H9 (cell line): ENCODE data around the gene LRRC8B. TPM values are rescaled to one million over a fixed set of nuclear protein-coding genes. Genes with fewer than 3 reads are reported as not detected.

Experiments used
- DNase-seq: peaks from one replicate; pipeline ENCODE4 v3.0.0-alpha.2; 2017
- H2AFZ ChIP-seq: one replicate; pipeline ENCODE4 v1.6.1; 2013; ENCODE audit warnings: mild to moderate bottlenecking, low read length, control low read depth, moderate library complexity
- H2AK5ac ChIP-seq: 2 replicates; pipeline ENCODE4 v1.6.1; 2013; ENCODE audit warnings: low read length, control low read depth, mixed read lengths; ENCODE audit not compliant: insufficient read length
- H2BK120ac ChIP-seq: one replicate; pipeline ENCODE4 v1.6.1; 2013; ENCODE audit warnings: low read depth, mild to moderate bottlenecking, low read length, control low read depth, inconsistent platforms; ENCODE audit not compliant: poor library complexity, severe bottlenecking
- H2BK12ac ChIP-seq: 2 replicates; pipeline ENCODE4 v1.6.1; 2013; ENCODE audit warnings: low read length, control low read depth, mixed read lengths, low read depth; ENCODE audit not compliant: insufficient read length
- H2BK15ac ChIP-seq: 2 replicates; pipeline ENCODE4 v1.6.1; 2013; ENCODE audit warnings: low read depth, low read length, control low read depth
- H2BK20ac ChIP-seq: one replicate; pipeline ENCODE4 v1.6.1; 2013; ENCODE audit warnings: low read depth, mild to moderate bottlenecking, low read length, control low read depth, inconsistent platforms; ENCODE audit not compliant: poor library complexity, severe bottlenecking
- H2BK5ac ChIP-seq: 2 replicates; pipeline ENCODE4 v1.6.1; 2013; ENCODE audit warnings: low read length, control low read depth, mixed read lengths; ENCODE audit not compliant: insufficient read length
- H3K14ac ChIP-seq: 2 replicates; pipeline ENCODE4 v1.6.1; 2013; ENCODE audit warnings: low read length, control low read depth; ENCODE audit not compliant: insufficient read depth
- H3K18ac ChIP-seq: 2 replicates; pipeline ENCODE4 v1.6.1; 2013; ENCODE audit warnings: low read depth, mild to moderate bottlenecking, mixed read lengths, low read length, control low read depth; ENCODE audit not compliant: insufficient read length
- H3K23ac ChIP-seq: 2 replicates; pipeline ENCODE4 v1.6.1; 2013; ENCODE audit warnings: low read length, control low read depth, mixed read lengths, low read depth; ENCODE audit not compliant: insufficient read length
- H3K23me2 ChIP-seq: 2 replicates; pipeline ENCODE4 v1.6.1; 2013; ENCODE audit warnings: low read depth, mild to moderate bottlenecking, mixed read lengths, low read length, control low read depth; ENCODE audit not compliant: insufficient read length, poor library complexity, severe bottlenecking
- H3K27ac ChIP-seq: 2 replicates; pipeline ENCODE4 v1.5.1; 2013; ENCODE audit warnings: low read length, control low read depth, mixed read lengths, low read depth; ENCODE audit not compliant: insufficient read length
- H3K27me3 ChIP-seq: 2 replicates; pipeline ENCODE4 v1.6.1; 2013; ENCODE audit warnings: low read length, control low read depth, inconsistent platforms; ENCODE audit not compliant: insufficient read depth
- H3K4ac ChIP-seq: 2 replicates; pipeline ENCODE4 v1.6.1; 2013; ENCODE audit warnings: low read depth, mild to moderate bottlenecking, control low read depth, inconsistent platforms, low read length, moderate library complexity
- H3K4me1 ChIP-seq: 2 replicates; pipeline ENCODE4 v1.6.1; 2013; ENCODE audit warnings: low read length, control low read depth, inconsistent platforms; ENCODE audit not compliant: insufficient read depth
- H3K4me2 ChIP-seq: 2 replicates; pipeline ENCODE4 v1.6.1; 2013; ENCODE audit warnings: low read length, control low read depth, mixed read lengths; ENCODE audit not compliant: insufficient read length, insufficient read depth
- H3K56ac ChIP-seq: 2 replicates; pipeline ENCODE4 v1.6.1; 2013; ENCODE audit warnings: low read depth, mild to moderate bottlenecking, mixed read lengths, low read length, control low read depth; ENCODE audit not compliant: insufficient read length
- H3K79me1 ChIP-seq: 2 replicates; pipeline ENCODE4 v1.6.1; 2013; ENCODE audit warnings: low read depth, mild to moderate bottlenecking, moderate library complexity, low read length, control low read depth, inconsistent platforms; ENCODE audit not compliant: insufficient read depth, poor library complexity, severe bottlenecking
- H3K79me2 ChIP-seq: 2 replicates; pipeline ENCODE4 v1.6.1; 2013; ENCODE audit warnings: low read length, control low read depth, inconsistent platforms; ENCODE audit not compliant: insufficient read depth
- H3K9ac ChIP-seq: 2 replicates; pipeline ENCODE4 v1.6.1; 2013; ENCODE audit warnings: low read length, control low read depth, mixed read lengths; ENCODE audit not compliant: insufficient read length; ENCODE audit errors: extremely low read depth
- H3K9me3 ChIP-seq: one replicate; pipeline ENCODE4 v1.6.1; 2013; ENCODE audit warnings: low read depth, low read length, inconsistent platforms; ENCODE audit not compliant: control insufficient read depth
- H3T11ph ChIP-seq: one replicate; pipeline ENCODE4 v1.6.1; 2013; ENCODE audit warnings: mild to moderate bottlenecking, low read length, control low read depth, inconsistent platforms
- H4K20me1 ChIP-seq: one replicate; pipeline ENCODE4 v1.6.1; 2013; ENCODE audit not compliant: control insufficient read depth, insufficient read length, insufficient read depth
- H4K5ac ChIP-seq: 2 replicates; pipeline ENCODE4 v1.6.1; 2013; ENCODE audit warnings: low read depth, mild to moderate bottlenecking, mixed read lengths, low read length, control low read depth; ENCODE audit not compliant: insufficient read length
- H4K8ac ChIP-seq: replicated peaks from 2 replicates; pipeline ENCODE4 v1.6.1; 2013; ENCODE audit warnings: low read length, control low read depth, mixed read lengths, low read depth; ENCODE audit not compliant: insufficient read length
- H4K91ac ChIP-seq: 2 replicates; pipeline ENCODE4 v1.6.1; 2013; ENCODE audit warnings: low read depth, mild to moderate bottlenecking, moderate library complexity, mixed read lengths, low read length, control low read depth; ENCODE audit not compliant: insufficient read length
- H3K27ac Mint-ChIP-seq, 3 experiments: 2 replicates in 2 of 3; 3 replicates in 1 of 3; pipeline ENCODE4 v1.8.0; 2020 to 2021; ENCODE audit warnings: mixed read lengths in 3 of 3, mild to moderate bottlenecking in 1 of 3, moderate library complexity in 1 of 3
- H3K27me3 Mint-ChIP-seq: 2 replicates; pipeline ENCODE4 v1.8.0; 2021; ENCODE audit warnings: low read depth, mild to moderate bottlenecking, moderate library complexity, mixed read lengths
- H3K36me3 Mint-ChIP-seq, 3 experiments: 2 replicates in 2 of 3; 3 replicates in 1 of 3; pipeline ENCODE4 v1.8.0; 2020 to 2021; ENCODE audit warnings: low read depth in 3 of 3, mixed read lengths in 3 of 3; ENCODE audit not compliant: insufficient read depth in 1 of 3
- H3K4me1 Mint-ChIP-seq, 2 experiments: 2 replicates each; pipeline ENCODE4 v1.8.0; 2020; ENCODE audit warnings: mixed read lengths in 2 of 2
- H3K4me3 Mint-ChIP-seq, 2 experiments: 2 replicates in 1 of 2; 3 replicates in 1 of 2; pipeline ENCODE4 v1.8.0; 2020 to 2021; ENCODE audit warnings: mild to moderate bottlenecking in 2 of 2, mixed read lengths in 2 of 2, moderate library complexity in 1 of 2
- H3K9me3 Mint-ChIP-seq, 2 experiments: 2 replicates in 1 of 2; 3 replicates in 1 of 2; pipeline ENCODE4 v1.8.0; 2020; ENCODE audit warnings: mild to moderate bottlenecking in 2 of 2, mixed read lengths in 2 of 2, moderate library complexity in 1 of 2
- WGBS: extraction: QIAGEN DNeasy Blood & Tissue Kit; methylation state at CpG from one replicate; pipeline ENCODE4 v1.1.7; 2013; ENCODE audit warnings: missing lambda C conversion rate, low lambda C conversion rate, mixed read lengths; ENCODE audit not compliant: insufficient read length; ENCODE audit errors: extremely low coverage; 5-methylcytosine and 5-hydroxymethylcytosine counted together
- total RNA-seq: library from RNA; stranded (reverse); gene quantifications from 2 replicates; pipeline ENCODE4 v1.2.1, GENCODE V29; 2021
- TF ChIP-seq, protein P1 (sequence below): fragments of 200-600 bp; sonication (generic); conservative IDR thresholded peaks from 3 replicates; pipeline ENCODE4 v1.8.0; 2021; ENCODE audit warnings: antibody characterized with exemption, mild to moderate bottlenecking

LRRC8B gene
- total RNA-seq, 1 experiment from 2014 or later: 33.2 TPM

DNA sequence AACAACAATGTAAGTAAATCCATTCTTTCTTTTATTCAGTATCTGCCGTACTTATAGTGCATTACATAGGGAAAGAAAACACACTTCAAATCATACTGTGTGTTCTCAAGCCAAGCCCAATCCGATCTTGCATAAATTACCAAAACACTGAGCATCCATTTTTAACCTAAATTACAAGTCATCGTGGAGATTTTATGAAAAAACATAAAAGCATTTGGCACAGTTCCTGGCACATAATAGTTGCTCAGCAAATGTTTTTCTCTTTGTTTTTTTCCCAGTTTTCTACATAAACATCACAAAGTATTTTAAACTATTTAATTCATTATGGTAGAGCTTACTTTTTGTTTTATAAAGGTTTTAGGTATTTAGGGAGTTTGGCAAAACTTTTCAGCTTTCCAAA is 60.2 kb downstream of the LRRC8B start:
- no peak overlapping the region for H3K4ac ChIP-seq
- no peaks in the 10 kb centered on the region for H3K79me2 ChIP-seq
- H2BK5ac ChIP-seq: no peak overlapping the region
- H3K9ac ChIP-seq: no peak overlapping the region
- no peaks in the 10 kb centered on the region for H4K20me1 ChIP-seq
- H3K79me1 ChIP-seq: no peaks in the 10 kb centered on the region
- no peak overlapping the region for H3K23ac ChIP-seq
- H3K27ac Mint-ChIP-seq: no peak overlapping the region
- no peak overlapping the region for H3T11ph ChIP-seq
- no peak overlapping the region for H3K4me2 ChIP-seq
- no peak overlapping the region for H2BK120ac ChIP-seq
- H2BK20ac ChIP-seq: no peak overlapping the region
- H2BK15ac ChIP-seq: no peak overlapping the region
- no peak overlapping the region for H3K56ac ChIP-seq
- no peak overlapping the region for H4K8ac ChIP-seq
- H2BK12ac ChIP-seq: no peak overlapping the region
- H3K4me1 ChIP-seq: peaks cover 2% of the 10 kb centered on the region; the same call in 1 of the 2 replicates
- no peaks in the 10 kb centered on the region for H3K9me3 ChIP-seq
- no peak overlapping the region for H4K5ac ChIP-seq
- no peak overlapping the region for H2AFZ ChIP-seq
- no CpG with 5 or more reads among the region's 3 CpGs for WGBS
- H2AK5ac ChIP-seq: no peak overlapping the region
- H3K18ac ChIP-seq: no peak overlapping the region
- TF ChIP-seq, protein P1, sequence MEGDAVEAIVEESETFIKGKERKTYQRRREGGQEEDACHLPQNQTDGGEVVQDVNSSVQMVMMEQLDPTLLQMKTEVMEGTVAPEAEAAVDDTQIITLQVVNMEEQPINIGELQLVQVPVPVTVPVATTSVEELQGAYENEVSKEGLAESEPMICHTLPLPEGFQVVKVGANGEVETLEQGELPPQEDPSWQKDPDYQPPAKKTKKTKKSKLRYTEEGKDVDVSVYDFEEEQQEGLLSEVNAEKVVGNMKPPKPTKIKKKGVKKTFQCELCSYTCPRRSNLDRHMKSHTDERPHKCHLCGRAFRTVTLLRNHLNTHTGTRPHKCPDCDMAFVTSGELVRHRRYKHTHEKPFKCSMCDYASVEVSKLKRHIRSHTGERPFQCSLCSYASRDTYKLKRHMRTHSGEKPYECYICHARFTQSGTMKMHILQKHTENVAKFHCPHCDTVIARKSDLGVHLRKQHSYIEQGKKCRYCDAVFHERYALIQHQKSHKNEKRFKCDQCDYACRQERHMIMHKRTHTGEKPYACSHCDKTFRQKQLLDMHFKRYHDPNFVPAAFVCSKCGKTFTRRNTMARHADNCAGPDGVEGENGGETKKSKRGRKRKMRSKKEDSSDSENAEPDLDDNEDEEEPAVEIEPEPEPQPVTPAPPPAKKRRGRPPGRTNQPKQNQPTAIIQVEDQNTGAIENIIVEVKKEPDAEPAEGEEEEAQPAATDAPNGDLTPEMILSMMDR: no peak
- H4K91ac ChIP-seq: no peak overlapping the region
- peaks cover 25 to 31% of the 10 kb centered on the region in 2 experiments for H3K4me1 Mint-ChIP-seq
- no peak for DNase-seq
- no peak overlapping the region for H3K4me3 Mint-ChIP-seq
- H3K23me2 ChIP-seq: no peaks in the 10 kb centered on the region
- H3K27ac ChIP-seq: no peak overlapping the region
- H3K27me3 ChIP-seq: no peaks in the 10 kb centered on the region
- H3K27me3 Mint-ChIP-seq: no peaks in the 10 kb centered on the region
- peaks cover 7 to 44% (median 34%) of the 10 kb centered on the region in 3 experiments; a peak in 6 of 7 replicates for H3K36me3 Mint-ChIP-seq
- H3K9me3 Mint-ChIP-seq: no peaks in the 10 kb centered on the region
- H3K14ac ChIP-seq: no peak overlapping the region
